Fibroblast of skin of right quadriceps (primary cell): ENCODE measurements around the gene UHRF2.
"Not testable (repeated sequence)": the region's sequence is repeated elsewhere in the genome, so short reads cannot be mapped to it uniquely, and the experiment has no call there.

Experiments
- DNase-seq: peaks from one replicate; pipeline ENCODE4 v3.0.0-alpha.2; 2013

UHRF2 gene

GRCh38 chr9:6431038-6431437 lies 18.0 kb downstream of the UHRF2 start:
- DNase-seq = no peak

- no peak for DNase-seq
These were observed 20.4 kb downstream of the UHRF2 start for GRCh38 chr9:6433410-6433809.

GRCh38 chr9:6439051-6439703 lies 26.2 kb downstream of the UHRF2 start:
- DNase-seq = no peak

GRCh38 chr9:6440405-6440804 lies 27.4 kb downstream of the UHRF2 start:
- no peak for DNase-seq

- no peak for DNase-seq
These were observed 28.3 kb downstream of the UHRF2 start for GRCh38 chr9:6441269-6441668.

GRCh38 chr9:6443661-6444060 lies 30.7 kb downstream of the UHRF2 start:
- peak; percentile 24 for DNase-seq

- no peak for DNase-seq
These were observed 31.1 kb downstream of the UHRF2 start for GRCh38 chr9:6444128-6444527.

GRCh38 chr9:6449086-6449485 lies 36.1 kb downstream of the UHRF2 start:
- no peak for DNase-seq

- DNase-seq = no peak
These were observed 36.6 kb downstream of the UHRF2 start for GRCh38 chr9:6449645-6450044.

- no peak for DNase-seq
These were observed 37.8 kb downstream of the UHRF2 start for GRCh38 chr9:6450641-6451375.

GRCh38 chr9:6455292-6455691 lies 42.3 kb downstream of the UHRF2 start:
- not testable (repeated sequence) for DNase-seq

GRCh38 chr9:6458704-6459103 lies 45.7 kb downstream of the UHRF2 start:
- DNase-seq = not testable (repeated sequence)

- no peak for DNase-seq
These were observed 46.7 kb downstream of the UHRF2 start for GRCh38 chr9:6459718-6460117.

- no peak for DNase-seq
These were observed 47.3 kb downstream of the UHRF2 start for GRCh38 chr9:6460189-6460768.

- no peak for DNase-seq
These were observed 48.6 kb downstream of the UHRF2 start for GRCh38 chr9:6461619-6462018.

- DNase-seq = no peak
These were observed 54.1 kb downstream of the UHRF2 start for GRCh38 chr9:6467006-6467625.

- no peak for DNase-seq
These were observed 58.3 kb downstream of the UHRF2 start for GRCh38 chr9:6471231-6471850.

GRCh38 chr9:6473151-6473550 lies 60.2 kb downstream of the UHRF2 start:
- DNase-seq = no peak

GRCh38 chr9:6479959-6480358 lies 67.0 kb downstream of the UHRF2 start:
- DNase-seq = no peak

GRCh38 chr9:6484210-6484609 lies 71.2 kb downstream of the UHRF2 start:
- DNase-seq = no peak

- no peak for DNase-seq
These were observed 75.4 kb downstream of the UHRF2 start for GRCh38 chr9:6488395-6488794.

- DNase-seq = no peak
These were observed 76.1 kb downstream of the UHRF2 start for GRCh38 chr9:6489099-6489498.

- DNase-seq = no peak
These were observed 77.9 kb downstream of the UHRF2 start for GRCh38 chr9:6490863-6491262.
